Natural killer cell (primary cell): ENCODE data around the gene CDH18. TPM values are rescaled to one million over a fixed set of nuclear protein-coding genes. Genes with fewer than 3 reads are reported as not detected.

Experiments
- ATAC-seq, 3 donors: fragments of 150-1000 bp in 2 of 3; fragments of 200-7000 bp in 1 of 3; cut with Tn5 transposase; 1 replicate in 1 of 3; 2 replicates in 2 of 3; pipeline ENCODE4 v1.10.0; 2021; ENCODE audit warnings: mild to moderate bottlenecking in 2 of 3, moderate library complexity in 2 of 3
- DNase-seq, 2 donors: peaks; one replicate each; pipeline versions ENCODE4 v3.0.0 to v3.0.0-alpha.2; 2013 to 2021; ENCODE audit warnings: mixed read lengths in 1 of 2
- H3K27ac ChIP-seq: one replicate; pipeline ENCODE4 v1.5.1; 2013; ENCODE audit warnings: mild to moderate bottlenecking, low read length
- H3K27me3 ChIP-seq: one replicate; pipeline ENCODE4 v1.6.1; 2013; ENCODE audit warnings: low read length; ENCODE audit not compliant: control insufficient read depth, insufficient read depth
- H3K36me3 ChIP-seq: one replicate; pipeline ENCODE4 v1.6.1; 2013; ENCODE audit warnings: low read length; ENCODE audit not compliant: control insufficient read depth, insufficient read depth
- H3K4me1 ChIP-seq: one replicate; pipeline ENCODE4 v1.6.1; 2013; ENCODE audit warnings: low read length; ENCODE audit not compliant: control insufficient read depth, insufficient read depth
- H3K4me3 ChIP-seq: one replicate; pipeline ENCODE4 v1.5.1; 2013; ENCODE audit warnings: low read length
- H3K9me3 ChIP-seq: one replicate; pipeline ENCODE4 v1.6.1; 2013; ENCODE audit warnings: low read length; ENCODE audit not compliant: control insufficient read depth, insufficient read depth
- H3K27ac Mint-ChIP-seq, 2 donors: one replicate each; pipeline ENCODE4 v1.8.0; 2022; ENCODE audit warnings: mild to moderate bottlenecking in 2 of 2, mixed read lengths in 2 of 2, moderate library complexity in 1 of 2
- H3K27me3 Mint-ChIP-seq, 2 donors: one replicate each; pipeline ENCODE4 v1.8.0; 2022; ENCODE audit warnings: low read depth in 2 of 2, mixed read lengths in 2 of 2
- H3K36me3 Mint-ChIP-seq: one replicate; pipeline ENCODE4 v1.8.0; 2022; ENCODE audit warnings: mixed read lengths
- H3K4me1 Mint-ChIP-seq, 2 donors: one replicate each; pipeline ENCODE4 v1.8.0; 2022; ENCODE audit warnings: mixed read lengths in 2 of 2
- H3K4me3 Mint-ChIP-seq: one replicate; pipeline ENCODE4 v1.8.0; 2022; ENCODE audit warnings: mild to moderate bottlenecking, moderate library complexity, mixed read lengths
- H3K9me3 Mint-ChIP-seq, 2 donors: one replicate each; pipeline ENCODE4 v1.8.0; 2022; ENCODE audit warnings: mixed read lengths in 2 of 2
- CTCF ChIP-seq: fragments of 200-600 bp; IDR thresholded peaks from one replicate; pipeline ENCODE4 v1.8.0; 2022; ENCODE audit warnings: antibody characterized with exemption
- WGBS: methylation state at CpG from one replicate; pipeline ENCODE4 v1.1.7; 2013; ENCODE audit warnings: missing lambda C conversion rate; ENCODE audit not compliant: insufficient coverage; 5-methylcytosine and 5-hydroxymethylcytosine counted together
- intact Hi-C: fragments of 100-400 bp; cut with micrococcal nuclease; formaldehyde crosslinking; loops from one replicate; pipeline ENCODE4 v1.14.2; 2022
- total RNA-seq, 4 donors: library from RNA; stranded (reverse); fragments of 120-200 nt in 1 of 4; gene quantifications; one replicate each; pipeline versions ENCODE4 v1.2.3 to v1.2.4, GENCODE V29; 2013 to 2022

The CDH18 gene
- total RNA-seq, 3 donors from 2014 or later (not counting 1 experiment from before 2014, with no cell fraction given) = not detected

GRCh38 chr5:19880859-19881436 is 107.1 kb downstream of the CDH18 start:
- H3K4me3 ChIP-seq = no peak overlapping the region
- H3K27ac ChIP-seq = no peak overlapping the region
- intact Hi-C loops = no loop called here
- DNase-seq (no peak), ATAC-seq (no peak)
- no peaks in the 10 kb centered on the region for H3K36me3 ChIP-seq
- no peaks in the 10 kb centered on the region for H3K9me3 ChIP-seq
- Mint-ChIP-seq H3K27me3 (no peaks in the 10 kb centered on the region), H3K4me1 (no peaks in the 10 kb centered on the region), H3K27ac (no peak overlapping the region), H3K9me3 (peaks cover 3 to 4% of the 10 kb centered on the region in 2 donors), H3K4me3 (no peak overlapping the region), H3K36me3 (no peaks in the 10 kb centered on the region)
- H3K27me3 ChIP-seq = no peaks in the 10 kb centered on the region
- no peak for TF ChIP-seq CTCF
- H3K4me1 ChIP-seq = no peaks in the 10 kb centered on the region
- no CpG with 5 or more reads among the region's 1 CpG for WGBS

DNA sequence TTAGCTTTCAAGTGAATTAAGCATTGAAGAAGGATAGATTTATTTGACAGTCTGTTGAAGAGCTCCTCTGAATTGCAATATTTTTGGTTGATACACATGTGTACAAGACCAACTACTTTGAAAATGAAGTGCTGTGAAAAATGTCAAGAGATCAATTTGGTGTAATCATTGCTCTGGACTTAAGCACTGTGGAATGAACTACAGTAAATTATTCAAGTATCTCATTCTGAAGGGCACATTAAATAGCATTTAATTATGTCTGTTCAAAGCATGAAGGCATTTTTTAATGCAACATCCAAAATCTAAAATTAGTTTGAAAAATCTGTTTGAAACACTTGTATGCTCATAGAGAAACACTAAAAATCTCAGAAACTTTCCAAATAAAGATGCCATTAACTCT is 107.5 kb downstream of the CDH18 start:
- H3K4me1 Mint-ChIP-seq = no peaks in the 10 kb centered on the region
- no peak for DNase-seq
- H3K4me1 ChIP-seq = no peaks in the 10 kb centered on the region
- no peak overlapping the region for H3K27ac ChIP-seq
- H3K9me3 Mint-ChIP-seq = peaks cover 3 to 4% of the 10 kb centered on the region in 2 donors
- H3K27me3 Mint-ChIP-seq = no peaks in the 10 kb centered on the region
- no peak for TF ChIP-seq CTCF
- no peak overlapping the region for H3K4me3 ChIP-seq
- intact Hi-C loops = no loop called here
- no peak overlapping the region for H3K4me3 Mint-ChIP-seq
- no peaks in the 10 kb centered on the region for H3K27me3 ChIP-seq
- H3K36me3 Mint-ChIP-seq = no peaks in the 10 kb centered on the region
- H3K27ac Mint-ChIP-seq = no peak overlapping the region
- no peak for ATAC-seq
- H3K36me3 ChIP-seq = no peaks in the 10 kb centered on the region
- no peaks in the 10 kb centered on the region for H3K9me3 ChIP-seq

DNA sequence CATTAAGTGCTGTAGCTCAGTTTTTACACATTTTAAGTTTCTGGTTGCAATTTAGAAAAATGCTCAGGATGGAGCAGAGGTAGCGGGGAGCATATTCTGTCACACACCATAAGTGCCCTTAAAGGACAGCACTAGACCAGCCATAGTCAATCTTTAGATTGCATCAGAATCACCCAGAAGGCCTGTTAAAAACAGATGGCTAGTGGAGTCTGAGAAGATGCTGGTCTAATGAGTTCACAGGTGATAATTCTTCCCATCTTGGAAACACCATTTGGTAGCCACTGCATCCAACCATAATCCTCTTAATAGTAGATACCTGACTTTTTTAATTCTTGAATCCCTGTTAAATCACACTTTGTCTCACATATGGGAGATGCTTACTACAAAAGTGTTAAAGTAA is 113.2 kb downstream of the CDH18 start:
- Histone ChIP-seq H3K27me3 (no peaks in the 10 kb centered on the region), H3K36me3 (no peaks in the 10 kb centered on the region), H3K27ac (no peak overlapping the region), H3K9me3 (peaks cover 3% of the 10 kb centered on the region), H3K4me1 (no peaks in the 10 kb centered on the region), H3K4me3 (no peak overlapping the region)
- ATAC-seq (no peak), DNase-seq (no peak)
- Mint-ChIP-seq H3K9me3 (peaks cover 2 to 8% of the 10 kb centered on the region in 2 donors), H3K27ac (no peak overlapping the region), H3K4me1 (no peaks in the 10 kb centered on the region), H3K4me3 (no peak overlapping the region), H3K36me3 (no peaks in the 10 kb centered on the region), H3K27me3 (no peaks in the 10 kb centered on the region)
- 100% methylated on average over 1 of the region's 1 CpG for WGBS
- TF ChIP-seq CTCF = no peak
- intact Hi-C loops = no loop called here

DNA sequence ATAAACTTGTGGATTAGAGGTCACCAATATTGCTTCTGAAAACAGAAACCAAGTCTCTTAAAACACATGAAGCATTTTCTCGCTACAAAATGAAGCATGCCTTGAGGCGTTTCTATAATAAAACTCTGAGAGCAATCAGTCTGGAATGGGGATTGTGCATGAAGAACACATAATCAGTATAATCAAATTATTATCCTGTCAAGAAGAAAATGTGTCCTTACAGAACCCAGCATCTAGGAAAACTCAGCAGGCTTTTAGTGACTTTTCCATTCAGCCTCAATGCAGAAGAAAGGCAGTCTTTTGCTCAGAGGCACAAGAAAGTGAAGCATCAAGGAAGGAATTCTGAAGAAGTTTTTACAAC is 121.9 kb downstream of the CDH18 start:
- Histone ChIP-seq H3K27ac (no peak overlapping the region), H3K9me3 (peaks cover 11% of the 10 kb centered on the region), H3K4me1 (no peaks in the 10 kb centered on the region), H3K36me3 (no peaks in the 10 kb centered on the region), H3K27me3 (no peaks in the 10 kb centered on the region), H3K4me3 (no peak overlapping the region)
- no peak for TF ChIP-seq CTCF
- DNase-seq (no peak), ATAC-seq (no peak)
- H3K36me3 Mint-ChIP-seq = peaks cover 16% of the 10 kb centered on the region
- no peak overlapping the region for H3K4me3 Mint-ChIP-seq
- H3K27ac Mint-ChIP-seq = no peak overlapping the region
- 100% methylated on average over 1 of the region's 2 CpGs for WGBS
- H3K4me1 Mint-ChIP-seq = no peaks in the 10 kb centered on the region
- H3K27me3 Mint-ChIP-seq = no peaks in the 10 kb centered on the region
- intact Hi-C loops = no loop called here
- H3K9me3 Mint-ChIP-seq = peaks cover 13 to 18% of the 10 kb centered on the region in 2 donors
